ENCODE results near the gene RNGTT.
"Not testable (repeated sequence)": the region's sequence is repeated elsewhere in the genome, so short reads cannot be mapped to it uniquely, and the experiment has no call there.

The RNGTT gene

DNA sequence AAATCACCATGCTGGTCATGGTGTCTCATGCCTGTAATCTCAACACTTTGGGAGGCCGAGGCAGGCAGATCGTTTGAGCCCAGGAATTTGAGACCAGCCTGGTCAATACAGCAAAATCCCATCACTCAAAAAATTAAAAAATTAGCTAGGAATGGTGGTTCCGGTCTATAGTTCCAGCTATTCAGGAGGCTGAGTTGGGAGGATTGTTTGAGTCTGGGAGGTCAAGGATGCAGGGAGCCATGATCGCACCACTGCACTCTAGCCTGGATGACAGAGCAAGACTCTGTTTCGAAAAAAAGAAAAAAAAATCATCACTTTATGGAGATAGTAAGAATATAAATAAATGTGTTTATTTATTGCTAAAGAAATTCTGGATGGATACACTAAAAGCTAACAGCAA is 124.1 kb downstream of the RNGTT start:
- Mint-ChIP-seq H3K27me3 (no peaks in the 10 kb centered on the region), H3K9me3 (peaks cover 0 to 7% of the 10 kb centered on the region in 2 donors), H3K27ac (no peak overlapping the region), H3K4me3 (no peak overlapping the region), H3K4me1 (no peaks in the 10 kb centered on the region)
- no peak for DNase-seq
- no peak for ATAC-seq

DNA sequence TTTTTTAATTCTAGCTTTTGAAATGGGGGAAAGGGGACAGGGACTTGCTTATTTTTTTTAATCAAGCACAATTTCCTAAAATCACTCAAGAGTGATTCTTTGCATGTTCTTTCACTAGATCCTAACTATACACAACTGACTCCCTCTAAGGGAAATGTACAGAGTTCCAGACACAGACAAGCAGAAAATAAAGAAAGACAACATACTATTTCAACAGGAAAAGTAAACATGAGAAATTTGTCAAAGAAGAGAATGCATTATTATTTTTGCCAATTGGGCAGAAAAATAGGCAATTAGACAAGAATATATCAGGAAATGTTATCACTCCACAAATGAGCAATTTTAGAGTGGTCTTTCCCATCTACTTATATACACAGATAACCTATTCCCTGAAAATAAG is 128.2 kb downstream of the RNGTT start:
- no peak for ATAC-seq
- Mint-ChIP-seq H3K9me3 (peaks cover 16 to 39% of the 10 kb centered on the region in 2 donors), H3K27ac (peak overlapping the region in 1 of 2 donors; percentile 19), H3K4me3 (no peak overlapping the region), H3K4me1 (no peaks in the 10 kb centered on the region), H3K27me3 (no peaks in the 10 kb centered on the region)
- DNase-seq, result no peak

DNA sequence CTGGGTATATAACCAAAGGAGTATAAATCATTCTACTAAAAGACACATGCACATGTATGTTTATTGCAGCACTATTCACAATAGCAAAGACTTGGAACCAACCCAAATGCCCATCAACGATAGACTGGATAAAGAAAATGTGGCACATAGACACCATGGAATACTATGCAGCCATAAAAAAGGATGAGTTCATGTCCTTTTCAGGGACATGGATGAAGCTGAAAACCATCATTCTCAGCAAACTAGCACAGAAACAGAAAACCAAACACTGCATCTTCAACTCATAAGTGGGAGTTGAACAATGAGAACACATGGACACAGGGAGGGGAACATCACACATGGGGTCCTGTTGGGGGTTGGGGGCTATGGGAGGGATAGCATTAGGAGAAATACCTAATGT is 130.3 kb downstream of the RNGTT start:
- H3K4me1 Mint-ChIP-seq, ATAC-seq, H3K27me3 Mint-ChIP-seq, H3K4me3 Mint-ChIP-seq, H3K27ac Mint-ChIP-seq, DNase-seq: not testable (repeated sequence)
- H3K9me3 Mint-ChIP-seq, result peaks cover 21 to 61% of the 10 kb centered on the region in 2 donors

DNA sequence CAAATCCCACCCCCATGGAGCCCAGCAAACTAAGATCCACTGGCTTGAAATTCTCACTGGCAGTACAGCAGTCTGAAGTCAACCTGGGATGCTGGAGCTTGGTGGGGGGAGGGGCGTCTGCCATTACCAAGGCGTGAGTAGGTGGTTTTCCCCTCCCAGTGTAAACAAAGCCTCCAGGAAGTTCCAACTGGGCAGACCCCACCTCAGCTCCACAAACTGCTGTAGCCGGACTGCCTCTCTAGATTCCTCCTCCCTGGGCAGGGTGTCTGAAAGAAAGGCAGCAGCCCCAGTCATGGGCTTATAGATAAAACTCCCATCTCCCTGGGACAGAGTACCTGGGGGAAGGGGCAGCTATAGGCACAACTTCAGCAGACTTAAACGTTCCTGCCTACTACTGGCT is 135.8 kb downstream of the RNGTT start:
- H3K4me3 Mint-ChIP-seq, H3K27ac Mint-ChIP-seq, H3K4me1 Mint-ChIP-seq, ATAC-seq, DNase-seq, H3K27me3 Mint-ChIP-seq: not testable (repeated sequence)
- peaks cover 20 to 46% of the 10 kb centered on the region in 2 donors for H3K9me3 Mint-ChIP-seq

DNA sequence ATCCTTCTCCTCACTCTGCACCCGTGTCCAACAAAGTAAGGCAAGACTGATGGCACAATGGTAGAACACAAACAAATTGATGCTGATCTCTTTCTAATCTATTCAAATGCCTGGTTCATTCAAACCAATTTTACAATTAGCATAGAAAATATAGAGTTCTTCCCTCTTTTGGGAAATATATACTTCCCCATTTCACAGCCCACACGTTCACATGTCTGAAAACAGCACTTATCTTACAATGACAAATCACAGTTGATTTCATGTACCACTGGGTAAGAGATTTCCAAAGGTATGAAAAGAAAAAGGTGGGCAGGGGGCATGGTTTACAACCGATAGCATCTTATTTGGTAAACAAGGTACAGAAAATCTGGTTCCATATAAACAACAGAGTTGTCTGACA is 137.6 kb downstream of the RNGTT start:
- DNase-seq (no peak), ATAC-seq (no peak)
- H3K27ac Mint-ChIP-seq, result no peak overlapping the region
- no peak overlapping the region for H3K4me3 Mint-ChIP-seq
- H3K27me3 Mint-ChIP-seq, result no peaks in the 10 kb centered on the region
- no peaks in the 10 kb centered on the region for H3K4me1 Mint-ChIP-seq
- H3K9me3 Mint-ChIP-seq, result peaks cover 8 to 28% of the 10 kb centered on the region in 2 donors

DNA sequence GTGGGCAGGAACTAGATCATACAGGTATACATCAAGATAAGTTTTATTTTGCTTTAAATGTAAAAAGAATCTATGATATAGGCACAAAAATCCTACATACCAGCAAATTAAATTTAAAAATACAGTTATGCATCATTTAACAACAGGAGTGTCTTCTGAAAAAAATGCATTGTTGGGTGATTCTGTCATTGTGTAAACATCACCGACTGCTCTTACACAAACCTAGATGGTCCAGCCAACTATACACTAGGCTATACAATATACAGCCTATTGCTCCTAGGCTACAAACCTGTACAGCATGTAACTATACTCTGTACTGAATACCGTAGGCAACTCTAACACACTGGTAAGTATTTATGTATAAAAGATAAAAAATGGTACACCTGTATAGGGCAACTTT is 139.4 kb downstream of the RNGTT start:
- no peak for ATAC-seq
- no peak overlapping the region for H3K27ac Mint-ChIP-seq

DNA sequence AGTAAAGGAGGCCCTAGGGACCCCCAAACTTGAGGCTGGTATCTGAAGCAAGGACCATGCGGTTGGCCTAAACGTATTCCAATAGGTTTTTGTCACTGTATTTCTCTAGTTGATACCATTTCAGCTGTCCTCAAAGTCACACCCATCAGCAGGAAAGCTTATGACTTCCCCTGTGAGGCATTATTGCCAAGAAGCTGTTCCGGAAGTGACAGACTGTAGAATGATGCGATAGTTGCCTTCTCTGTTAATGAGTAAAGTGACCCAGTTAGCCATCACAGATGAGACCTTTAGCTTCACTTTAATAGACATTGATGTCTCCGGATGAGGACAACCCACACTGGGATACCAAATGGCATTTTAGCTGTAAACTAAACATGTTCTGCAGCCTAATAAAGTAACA is 147.9 kb downstream of the RNGTT start:
- Mint-ChIP-seq H3K27me3 (no peaks in the 10 kb centered on the region), H3K9me3 (no peaks in the 10 kb centered on the region), H3K4me3 (no peak overlapping the region), H3K4me1 (peaks cover 11% of the 10 kb centered on the region), H3K27ac (no peak overlapping the region)
- no peak for DNase-seq
- ATAC-seq, result no peak

More for the DNA sequence above, 139.4 kb downstream of the RNGTT start:
- H3K9me3 Mint-ChIP-seq, result peaks cover 0 to 10% of the 10 kb centered on the region in 2 donors
- DNase-seq, result no peak
- H3K4me3 Mint-ChIP-seq, result no peak overlapping the region
- no peaks in the 10 kb centered on the region for H3K4me1 Mint-ChIP-seq
- H3K27me3 Mint-ChIP-seq, result no peaks in the 10 kb centered on the region

DNA sequence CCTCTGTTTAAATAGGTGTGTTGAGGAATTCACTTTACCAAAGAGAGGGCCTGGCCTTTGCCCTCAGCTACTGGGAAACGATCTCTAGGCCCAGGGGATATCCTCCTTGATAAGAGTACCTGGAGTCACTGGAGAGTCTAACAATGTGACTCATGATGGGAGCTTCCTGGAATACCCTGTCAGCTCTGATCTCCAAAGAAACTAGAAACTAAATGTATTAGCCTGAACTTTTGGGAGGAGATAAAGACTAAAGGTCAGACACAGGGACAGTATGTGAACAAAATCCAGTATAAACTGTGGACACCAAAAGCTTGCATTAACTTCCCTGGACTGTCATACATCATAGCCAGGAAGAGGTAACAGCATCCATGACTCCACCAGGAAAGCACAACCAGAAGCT is 148.5 kb downstream of the RNGTT start:
- Mint-ChIP-seq H3K27ac (no peak overlapping the region), H3K27me3 (no peaks in the 10 kb centered on the region), H3K4me1 (peaks cover 11% of the 10 kb centered on the region), H3K4me3 (no peak overlapping the region), H3K9me3 (no peaks in the 10 kb centered on the region)
- DNase-seq (no peak), ATAC-seq (no peak)

DNA sequence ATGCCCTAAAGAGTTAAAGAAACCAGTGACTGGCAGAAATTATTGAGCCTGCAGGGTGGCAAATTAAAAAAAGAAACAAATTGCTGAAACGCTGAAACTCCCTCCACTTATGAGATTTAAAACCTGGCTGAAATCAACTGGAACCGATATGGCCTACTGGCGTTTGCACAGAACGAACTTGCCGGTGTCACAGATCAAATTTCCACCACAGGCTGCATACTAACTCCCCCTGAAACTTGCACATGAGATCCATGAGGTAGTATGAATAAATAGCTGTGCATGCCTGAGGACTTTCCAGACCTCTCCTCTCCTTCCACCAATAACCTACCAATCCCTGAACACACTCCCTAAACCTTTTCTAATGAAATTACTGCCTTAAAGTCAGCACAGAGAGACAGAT is 150.4 kb downstream of the RNGTT start:
- Mint-ChIP-seq H3K4me3 (no peak overlapping the region), H3K27me3 (no peaks in the 10 kb centered on the region), H3K27ac (no peak overlapping the region), H3K4me1 (peaks cover 11% of the 10 kb centered on the region), H3K9me3 (peaks cover 0 to 7% of the 10 kb centered on the region in 2 donors)
- ATAC-seq (no peak), DNase-seq (no peak)

DNA sequence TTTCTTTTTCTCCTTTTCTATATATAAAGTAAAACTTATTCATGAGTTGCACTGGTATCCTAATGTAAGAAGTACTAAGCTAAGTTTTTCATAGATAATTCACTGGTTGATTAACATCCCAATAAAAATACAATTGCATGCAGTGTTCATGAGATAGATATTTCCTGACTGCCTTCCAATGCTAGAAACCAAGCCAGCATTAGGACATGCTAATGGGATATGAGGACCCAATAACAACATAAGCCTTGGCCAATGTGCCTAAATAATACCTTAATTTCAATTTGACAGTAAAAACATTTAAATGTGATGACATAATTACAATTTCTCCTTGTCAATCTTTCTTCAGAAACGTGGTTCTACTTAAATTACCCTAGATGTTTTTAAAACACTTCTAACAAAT is 152.7 kb downstream of the RNGTT start:
- peaks cover 13 to 16% of the 10 kb centered on the region in 2 donors for H3K9me3 Mint-ChIP-seq
- ATAC-seq (no peak), DNase-seq (no peak)
- H3K4me3 Mint-ChIP-seq, result no peak overlapping the region
- peaks cover 5% of the 10 kb centered on the region for H3K4me1 Mint-ChIP-seq
- no peaks in the 10 kb centered on the region for H3K27me3 Mint-ChIP-seq
- no peak overlapping the region for H3K27ac Mint-ChIP-seq

DNA sequence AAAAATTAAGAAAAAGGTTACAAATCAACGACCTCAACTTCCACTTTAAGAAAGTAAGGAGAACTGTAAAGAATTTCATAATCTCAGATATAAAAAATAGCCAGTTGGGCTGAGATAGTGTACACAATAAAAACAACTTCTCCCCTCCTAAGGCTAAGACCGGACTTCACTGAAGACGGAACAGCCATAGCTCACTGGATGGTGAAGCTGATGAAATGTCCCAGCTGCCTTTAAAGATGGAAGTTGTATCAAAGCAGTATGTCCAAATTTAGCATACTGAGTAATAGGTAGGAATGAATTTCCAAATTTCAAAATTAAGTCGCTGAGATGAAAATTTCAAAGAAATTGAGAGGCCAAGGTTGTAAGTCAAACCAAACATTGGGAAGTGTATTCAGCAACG is 153.3 kb downstream of the RNGTT start:
- Mint-ChIP-seq H3K4me3 (no peak overlapping the region), H3K27ac (no peak overlapping the region), H3K9me3 (peaks cover 13 to 16% of the 10 kb centered on the region in 2 donors), H3K4me1 (peaks cover 11% of the 10 kb centered on the region), H3K27me3 (no peaks in the 10 kb centered on the region)
- no peak for ATAC-seq
- no peak for DNase-seq

DNA sequence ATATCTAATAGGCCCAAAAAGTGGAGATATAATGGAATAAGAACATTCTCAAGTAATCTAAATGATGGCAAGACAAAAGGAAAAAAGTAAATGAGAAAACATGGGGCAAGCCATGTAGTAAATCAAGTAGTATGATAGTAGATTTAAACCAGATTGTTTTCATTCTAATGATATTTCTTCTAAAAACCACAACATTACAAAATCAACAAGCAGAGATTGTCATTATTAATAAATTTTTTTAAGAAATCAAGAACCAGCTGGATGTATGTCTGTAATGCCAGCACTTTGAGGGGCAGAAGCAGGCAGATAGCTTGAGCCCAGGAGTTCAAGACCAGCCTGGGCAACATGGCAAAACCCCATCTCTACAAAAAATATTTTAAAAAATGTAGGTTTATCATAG is 155.0 kb downstream of the RNGTT start:
- no peak for ATAC-seq
- Mint-ChIP-seq H3K4me1 (peaks cover 14% of the 10 kb centered on the region), H3K9me3 (peaks cover 13 to 16% of the 10 kb centered on the region in 2 donors), H3K27me3 (no peaks in the 10 kb centered on the region), H3K27ac (no peak overlapping the region), H3K4me3 (no peak overlapping the region)
- no peak for DNase-seq

DNA sequence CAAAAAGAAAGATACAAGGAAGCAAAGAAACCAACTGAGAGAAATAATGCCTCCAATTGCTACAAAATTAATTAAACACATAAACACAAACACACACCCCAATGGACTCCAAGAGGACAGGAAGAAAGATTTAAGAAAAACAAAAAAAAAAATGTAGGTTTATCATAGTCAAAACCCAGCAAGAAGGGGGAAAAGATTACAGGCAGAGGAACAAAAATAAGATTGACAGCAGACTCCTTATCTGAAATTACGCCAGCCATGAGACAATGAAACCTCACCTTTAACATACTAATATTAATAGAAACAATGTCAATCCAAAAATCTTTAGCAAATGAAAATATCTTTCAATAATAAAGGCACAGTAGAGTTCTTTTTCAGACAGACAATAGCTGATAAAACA is 155.8 kb downstream of the RNGTT start:
- Mint-ChIP-seq H3K4me3 (no peak overlapping the region), H3K4me1 (peaks cover 15% of the 10 kb centered on the region), H3K27ac (no peak overlapping the region), H3K9me3 (peaks cover 13 to 16% of the 10 kb centered on the region in 2 donors), H3K27me3 (no peaks in the 10 kb centered on the region)
- DNase-seq (no peak), ATAC-seq (no peak)

DNA sequence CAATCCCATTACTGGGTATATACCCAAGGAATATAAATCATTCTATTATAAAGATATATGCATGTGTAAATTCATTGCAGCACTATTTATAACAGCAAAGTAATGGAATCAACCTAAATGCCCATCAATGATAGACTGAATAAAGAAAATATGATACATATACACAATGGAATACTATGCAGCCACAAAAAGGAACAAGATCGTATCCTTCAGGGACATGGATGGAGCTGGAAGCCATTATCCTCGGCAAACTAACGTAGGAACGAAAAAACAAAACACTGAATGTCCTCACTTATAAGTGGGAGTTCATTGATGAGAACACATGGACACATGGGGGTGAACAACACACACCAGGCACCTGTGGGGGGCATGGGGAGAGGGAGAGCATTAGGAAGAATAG is 156.7 kb downstream of the RNGTT start:
- Mint-ChIP-seq H3K4me1 (peaks cover 20% of the 10 kb centered on the region), H3K9me3 (peaks cover 13 to 16% of the 10 kb centered on the region in 2 donors), H3K27ac (no peak overlapping the region), H3K4me3 (no peak overlapping the region), H3K27me3 (no peaks in the 10 kb centered on the region)
- DNase-seq, result no peak
- no peak for ATAC-seq

DNA sequence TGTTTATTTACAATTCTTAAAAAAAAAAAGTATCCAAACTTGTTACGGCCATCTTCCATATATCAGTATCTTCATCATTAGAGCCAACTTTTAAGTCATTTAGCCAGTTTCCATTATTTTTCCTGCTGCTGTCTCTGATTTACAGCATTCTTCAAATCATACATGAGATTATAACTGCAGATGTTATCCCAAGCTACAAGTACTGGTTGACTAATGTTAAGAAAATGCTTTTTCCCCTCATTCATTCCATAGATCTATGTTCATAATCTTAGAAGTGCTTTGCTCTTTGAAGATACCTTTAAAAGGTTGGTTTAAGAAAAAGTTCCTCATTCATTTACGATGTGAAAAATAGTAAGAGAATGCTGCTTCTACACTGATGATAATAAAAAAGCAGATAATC is 158.7 kb downstream of the RNGTT start:
- Mint-ChIP-seq H3K4me1 (peaks cover 20% of the 10 kb centered on the region), H3K27me3 (no peaks in the 10 kb centered on the region), H3K4me3 (no peak overlapping the region), H3K27ac (peak overlapping the region in 1 of 2 donors; percentile 40), H3K9me3 (peaks cover 13 to 16% of the 10 kb centered on the region in 2 donors)
- ATAC-seq, result no peak
- no peak for DNase-seq

DNA sequence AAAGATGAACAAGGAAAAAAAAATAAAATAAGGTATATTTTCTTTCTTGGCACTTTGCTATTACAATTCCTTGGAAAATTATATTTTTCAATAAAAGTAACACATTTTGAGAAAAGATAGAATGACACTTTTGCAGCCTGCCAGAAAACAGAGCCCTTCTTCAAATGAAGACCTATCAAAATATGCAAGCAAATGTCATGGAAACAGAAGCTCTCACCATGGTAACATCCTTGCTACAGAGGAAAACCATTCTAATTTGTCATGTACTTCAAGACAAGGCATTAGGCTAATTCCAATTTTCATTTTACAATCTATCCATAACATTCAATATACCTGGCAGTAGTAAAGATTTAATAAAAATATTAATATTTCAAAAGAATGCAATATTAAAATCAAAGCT is 177.9 kb downstream of the RNGTT start:
- DNase-seq (no peak), ATAC-seq (no peak)
- H3K9me3 Mint-ChIP-seq, result no peaks in the 10 kb centered on the region
- no peaks in the 10 kb centered on the region for H3K27me3 Mint-ChIP-seq
- H3K4me3 Mint-ChIP-seq, result no peak overlapping the region
- H3K4me1 Mint-ChIP-seq, result peaks cover 5% of the 10 kb centered on the region
- no peak overlapping the region for H3K27ac Mint-ChIP-seq

DNA sequence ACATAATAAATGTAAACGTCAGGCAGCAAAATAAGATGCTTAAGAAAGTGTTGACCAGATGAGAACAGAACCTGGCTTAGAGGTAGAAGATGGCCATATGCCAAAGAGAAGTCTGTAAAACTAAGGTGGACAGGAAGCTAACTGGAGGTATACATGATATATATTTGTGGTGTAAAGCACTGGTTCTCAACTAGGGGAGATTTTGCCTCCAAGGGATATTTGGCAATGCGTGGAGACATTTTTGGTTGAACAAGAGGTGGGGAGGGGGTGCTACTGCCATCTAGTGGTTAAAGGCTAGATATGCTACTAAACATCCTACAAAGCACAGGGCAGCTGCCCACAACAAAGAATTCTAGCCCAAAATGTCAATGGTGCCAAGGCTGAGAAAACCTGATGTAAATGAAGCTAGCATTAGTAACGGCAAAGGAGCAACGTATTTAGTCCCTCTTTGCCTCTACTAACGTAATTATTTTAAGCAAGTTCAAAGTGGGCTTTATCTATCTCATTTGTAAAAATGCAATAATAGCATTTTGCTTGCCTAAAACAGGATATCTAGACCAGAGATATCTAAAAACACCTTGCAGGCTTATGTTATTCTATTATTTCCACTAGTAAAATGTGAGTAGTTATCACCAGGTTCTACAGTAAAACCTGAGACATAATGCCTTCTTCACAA is 182.6 kb downstream of the RNGTT start:
- peak; percentile 80 for ATAC-seq
- peak; percentile 50 to 59 for DNase-seq
- Mint-ChIP-seq H3K27me3 (no peaks in the 10 kb centered on the region), H3K27ac (no peak overlapping the region), H3K4me1 (peaks cover 12% of the 10 kb centered on the region), H3K4me3 (no peak overlapping the region), H3K9me3 (no peaks in the 10 kb centered on the region)
